ENCODE measurements around the gene BRSK2. TPM values are rescaled to one million over a fixed set of nuclear protein-coding genes. Genes with fewer than 3 reads are reported as not detected.

Gene BRSK2
- total and polyA plus RNA-seq, 2 donors from 2014 or later: 0.43 to 1.2 TPM

GRCh38 chr11:1348146-1348795, 41.5 kb upstream of the BRSK2 start:
- FAIRE-seq: no peak
- Histone ChIP-seq H3K36me3 (ENCODE audit: control insufficient read depth in 2 of 3, insufficient read depth in 3 of 3, low read length in 3 of 3) (no peaks in the 10 kb centered on the region), H3K27me3 (ENCODE audit: control insufficient read depth, insufficient read depth, low read length) (no peaks in the 10 kb centered on the region), H3K9ac (ENCODE audit: low read length in 3 of 3) (no peak overlapping the region), H3K4me3 (ENCODE audit: low read length in 3 of 3) (no peak overlapping the region), H3K27ac (ENCODE audit: low read depth in 2 of 2, low read length in 2 of 2) (no peak overlapping the region), H3K4me1 (ENCODE audit: control insufficient read depth in 2 of 3, insufficient read depth in 2 of 3, low read depth in 1 of 3, low read length in 3 of 3) (no peaks in the 10 kb centered on the region), H3K9me3 (ENCODE audit: control insufficient read depth in 2 of 3, insufficient read depth in 1 of 3, low read length in 3 of 3) (no peaks in the 10 kb centered on the region)
- DNase-seq: peak in 1 of 5 donors; percentile 15
- intact Hi-C loops (cut with DNase I): no loop called here
- no peak for TF ChIP-seq CTCF (IDR thresholded peaks at IDR 0.05; ENCODE audit: borderline replicate concordance, extremely low read depth, insufficient read depth)

- Histone ChIP-seq H3K27ac (ENCODE audit: low read depth in 2 of 2, low read length in 2 of 2) (no peak overlapping the region), H3K4me1 (ENCODE audit: control insufficient read depth in 2 of 3, insufficient read depth in 2 of 3, low read depth in 1 of 3, low read length in 3 of 3) (no peaks in the 10 kb centered on the region), H3K9ac (ENCODE audit: low read length in 3 of 3) (no peak overlapping the region), H3K4me3 (ENCODE audit: low read length in 3 of 3) (no peak overlapping the region), H3K36me3 (ENCODE audit: control insufficient read depth in 2 of 3, insufficient read depth in 3 of 3, low read length in 3 of 3) (no peaks in the 10 kb centered on the region), H3K27me3 (ENCODE audit: control insufficient read depth, insufficient read depth, low read length) (no peaks in the 10 kb centered on the region), H3K9me3 (ENCODE audit: control insufficient read depth in 2 of 3, insufficient read depth in 1 of 3, low read length in 3 of 3) (no peaks in the 10 kb centered on the region)
- TF ChIP-seq CTCF (IDR thresholded peaks at IDR 0.05; ENCODE audit: borderline replicate concordance, extremely low read depth, insufficient read depth): no peak
- FAIRE-seq: no peak
- peak in 1 of 5 donors; percentile 31 for DNase-seq
- intact Hi-C loops (cut with DNase I): no loop called here
These were observed 40.9 kb upstream of the BRSK2 start for GRCh38 chr11:1348796-1349326.

DNA sequence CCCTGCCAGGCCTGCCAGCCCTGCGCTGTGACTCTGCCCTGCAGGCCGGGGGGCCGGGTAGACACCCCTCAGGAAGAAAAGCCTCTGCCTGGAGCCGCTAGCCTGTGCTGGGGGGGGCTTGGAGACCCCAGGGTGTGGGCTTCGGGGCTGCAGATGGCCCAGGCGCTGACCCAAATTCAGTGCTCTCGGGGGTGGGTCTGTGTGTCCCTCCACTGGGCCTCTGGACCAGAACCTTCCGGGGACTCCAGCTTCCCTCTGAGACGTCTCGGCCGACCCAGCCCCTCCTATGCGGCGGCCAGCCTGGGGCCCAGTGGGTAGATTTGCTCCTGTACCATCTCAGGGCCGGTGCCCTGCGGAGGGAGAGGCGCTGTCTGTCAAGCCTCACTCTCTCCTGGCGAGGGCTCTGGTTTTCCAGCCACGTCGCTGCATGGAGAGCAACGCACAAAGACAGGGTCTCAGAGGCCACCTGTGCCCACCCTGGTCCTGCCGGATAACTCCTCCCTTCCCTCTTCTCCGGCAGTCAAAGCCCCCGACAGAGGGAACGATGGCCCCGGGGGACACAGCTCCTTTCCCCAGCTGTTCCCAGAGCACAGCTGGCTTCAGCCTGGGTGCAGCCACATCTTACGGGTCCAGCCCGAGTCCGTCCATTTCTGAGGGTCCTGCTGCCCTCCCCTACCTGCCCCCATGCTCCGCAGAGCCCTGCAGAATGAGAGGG, 40.2 kb upstream of the BRSK2 start:
- H3K27me3 ChIP-seq (ENCODE audit: control insufficient read depth, insufficient read depth, low read length): no peaks in the 10 kb centered on the region
- no peak overlapping the region for H3K4me3 ChIP-seq (ENCODE audit: low read length in 3 of 3)
- H3K27ac ChIP-seq (ENCODE audit: low read depth in 2 of 2, low read length in 2 of 2): no peak overlapping the region
- no peaks in the 10 kb centered on the region for H3K9me3 ChIP-seq (ENCODE audit: control insufficient read depth in 2 of 3, insufficient read depth in 1 of 3, low read length in 3 of 3)
- no peak for TF ChIP-seq CTCF (IDR thresholded peaks at IDR 0.05; ENCODE audit: borderline replicate concordance, extremely low read depth, insufficient read depth)
- H3K9ac ChIP-seq (ENCODE audit: low read length in 3 of 3): no peak overlapping the region
- H3K4me1 ChIP-seq (ENCODE audit: control insufficient read depth in 2 of 3, insufficient read depth in 2 of 3, low read depth in 1 of 3, low read length in 3 of 3): no peaks in the 10 kb centered on the region
- FAIRE-seq (no peak), DNase-seq (peak in 2 of 5 donors; percentile 21 to 63)
- H3K36me3 ChIP-seq (ENCODE audit: control insufficient read depth in 2 of 3, insufficient read depth in 3 of 3, low read length in 3 of 3): no peaks in the 10 kb centered on the region
- intact Hi-C loops (cut with DNase I): no loop called here
